ENCODE data around the gene SCUBE3.

- no peak for TF ChIP-seq CTCF (IDR thresholded peaks at IDR 0.05; ENCODE audit: insufficient read depth, low read length, poor library complexity, severe bottlenecking)
- no peak for TF ChIP-seq EZH2phosphoT487 (conservative IDR thresholded peaks at IDR 0.05; ENCODE audit: low read length)
Observed at GRCh38 chr6:35265523-35265922, 51.8 kb downstream of the SCUBE3 start.
